RCC 7860 (cell line): ENCODE data around the gene PCCB.
"Not testable (repeated sequence)": the region's sequence is repeated elsewhere in the genome, so short reads cannot be mapped to it uniquely, and the experiment has no call there.

Experiments used
- DNase-seq: peaks from one replicate; pipeline ENCODE4 v3.0.0-alpha.2; 2015; ENCODE audit warnings: low spot score
- FAIRE-seq: peaks from 2 replicates; lab custom pipeline; 2012; peaks lifted over from hg19 to GRCh38; lab: Jason Lieb, UNC

Gene PCCB

GRCh38 chr3:136311261-136311660, 61.1 kb downstream of the PCCB start:
- FAIRE-seq (no peak), DNase-seq (peak; percentile 2)

- no peak for FAIRE-seq
Measured at GRCh38 chr3:136311968-136312367, 61.8 kb downstream of the PCCB start.

DNA sequence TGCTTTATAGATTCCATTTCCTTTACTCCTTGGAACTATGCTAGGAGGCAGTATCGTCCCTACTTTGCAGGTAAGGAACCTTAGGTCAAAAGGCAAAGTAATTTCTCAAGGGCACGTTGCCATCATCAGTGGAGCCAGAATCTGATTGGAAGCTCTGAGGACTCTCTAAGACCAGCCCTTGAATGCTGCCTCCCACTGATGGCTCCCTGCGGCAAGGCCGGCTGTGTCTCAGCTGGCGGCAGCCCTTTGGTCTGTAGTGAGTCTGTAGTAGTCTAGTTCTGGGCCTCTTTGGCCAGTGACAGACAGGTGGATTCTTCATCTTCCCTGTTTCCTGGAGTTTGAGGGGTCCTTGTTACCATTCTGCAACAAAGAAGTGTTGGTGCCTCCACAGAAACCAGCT, 76.2 kb downstream of the PCCB start:
- FAIRE-seq (no peak), DNase-seq (no peak)

More at GRCh38 chr3:136311968-136312367, 61.8 kb downstream of the PCCB start:
- peak; percentile 1 for DNase-seq

DNA sequence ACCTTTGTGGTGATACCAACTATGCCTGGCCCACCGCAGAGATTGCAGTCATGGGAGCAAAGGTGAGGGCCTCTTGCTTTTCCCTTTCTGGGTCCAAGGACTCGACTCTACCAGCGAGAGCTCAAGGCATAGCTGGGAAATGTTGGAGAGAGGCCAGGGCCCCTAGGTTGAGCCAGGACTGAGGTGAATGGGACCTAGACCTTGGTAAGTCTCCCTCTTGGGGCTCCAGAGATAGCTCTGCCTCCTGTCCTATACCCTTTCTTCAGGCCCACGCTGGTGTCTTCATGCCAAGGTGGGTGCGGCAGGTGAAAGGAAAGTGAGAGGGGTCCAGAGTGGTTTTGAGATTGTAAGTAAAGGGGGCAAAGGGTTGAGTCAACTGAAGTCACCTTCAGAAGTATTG, 77.5 kb downstream of the PCCB start:
- no peak for DNase-seq
- no peak for FAIRE-seq

- FAIRE-seq (no peak), DNase-seq (no peak)
Measured at GRCh38 chr3:136329593-136329992, 79.5 kb downstream of the PCCB start.

DNA sequence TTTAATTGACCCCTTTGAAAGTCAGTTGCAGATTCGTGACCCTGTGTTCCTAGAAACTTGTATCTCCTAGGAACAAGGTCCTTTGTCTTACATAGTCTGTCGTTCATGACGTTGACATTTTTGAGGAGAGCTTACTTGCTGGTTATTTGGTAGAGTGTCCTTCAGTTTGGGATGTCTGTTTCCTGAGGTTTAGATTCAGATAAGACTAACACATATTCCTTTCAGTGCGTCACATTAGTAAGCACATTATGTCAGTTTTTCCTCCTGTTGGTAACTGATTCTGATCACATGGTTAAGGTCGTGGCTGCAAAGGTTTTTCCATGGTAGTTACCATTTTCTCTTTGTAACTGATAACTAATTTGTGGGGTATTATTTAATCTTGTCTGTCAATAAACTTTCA, 80.8 kb downstream of the PCCB start:
- DNase-seq (no peak), FAIRE-seq (no peak)

- DNase-seq (no peak), FAIRE-seq (no peak)
Measured at GRCh38 chr3:136332302-136332701, 82.2 kb downstream of the PCCB start.

- peak; percentile 39 for FAIRE-seq
- peak; percentile 44 for DNase-seq
Measured at GRCh38 chr3:136332776-136333175, 82.6 kb downstream of the PCCB start.

GRCh38 chr3:136334209-136334608, 84.1 kb downstream of the PCCB start:
- FAIRE-seq (no peak), DNase-seq (no peak)

DNA sequence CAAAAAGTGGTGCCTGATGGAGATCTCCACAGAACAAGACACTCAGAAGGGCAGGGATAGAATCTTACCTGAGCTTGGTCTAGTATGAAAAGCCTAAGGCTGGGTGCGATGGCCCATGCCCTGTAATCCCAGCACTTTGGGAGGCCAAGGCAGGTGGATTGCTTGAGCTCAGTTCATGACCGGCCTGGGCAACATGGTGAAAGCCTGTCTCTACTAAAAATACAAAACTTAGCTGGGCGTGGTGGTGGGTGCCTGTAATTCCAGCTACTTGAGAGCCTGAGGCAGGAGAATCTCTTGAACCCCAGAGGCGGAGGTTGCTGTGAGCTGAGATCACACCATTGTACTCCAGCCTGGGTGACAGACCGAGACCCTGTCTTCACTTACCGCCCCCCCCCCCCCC, 84.6 kb downstream of the PCCB start:
- not testable (repeated sequence) for DNase-seq, FAIRE-seq

DNA sequence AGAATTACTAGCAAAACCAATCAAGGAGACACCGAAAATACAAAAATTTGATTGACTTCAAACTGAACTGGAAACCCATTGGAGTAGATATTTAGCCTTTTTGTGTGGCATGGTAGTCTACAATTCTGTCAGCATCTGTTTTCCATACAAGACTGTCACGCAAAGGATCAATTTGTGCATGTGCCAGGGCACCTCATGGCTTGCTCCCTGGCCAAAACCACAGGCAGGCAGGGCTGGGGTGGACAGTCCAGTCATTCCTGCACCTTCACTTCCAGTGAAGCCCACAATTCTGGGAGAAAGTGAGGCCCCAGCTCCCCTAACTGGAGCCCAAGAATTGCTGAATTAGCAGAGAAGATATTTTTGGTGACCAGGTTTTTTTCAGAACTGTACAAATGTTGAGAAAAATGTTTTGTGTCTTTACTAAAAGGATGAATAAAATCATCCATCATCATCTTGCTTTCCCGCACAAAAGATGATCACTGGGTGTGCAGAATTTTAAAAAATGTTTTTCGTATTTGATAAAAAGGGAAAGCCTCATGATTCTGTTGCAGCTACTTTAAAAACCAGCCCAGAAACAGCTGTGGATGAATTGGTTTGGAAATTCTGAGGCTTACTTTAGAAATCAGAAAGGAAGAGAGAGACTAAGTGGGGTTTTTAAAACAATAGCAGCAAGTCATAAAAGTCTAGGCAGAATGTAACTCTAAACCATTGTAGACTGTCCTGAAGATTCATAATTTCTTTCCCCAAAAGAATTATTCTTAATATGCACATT, 86.4 kb downstream of the PCCB start:
- DNase-seq: no peak
- FAIRE-seq: no peak

- DNase-seq (no peak), FAIRE-seq (no peak)
Measured at GRCh38 chr3:136343446-136343845, 93.3 kb downstream of the PCCB start.

DNA sequence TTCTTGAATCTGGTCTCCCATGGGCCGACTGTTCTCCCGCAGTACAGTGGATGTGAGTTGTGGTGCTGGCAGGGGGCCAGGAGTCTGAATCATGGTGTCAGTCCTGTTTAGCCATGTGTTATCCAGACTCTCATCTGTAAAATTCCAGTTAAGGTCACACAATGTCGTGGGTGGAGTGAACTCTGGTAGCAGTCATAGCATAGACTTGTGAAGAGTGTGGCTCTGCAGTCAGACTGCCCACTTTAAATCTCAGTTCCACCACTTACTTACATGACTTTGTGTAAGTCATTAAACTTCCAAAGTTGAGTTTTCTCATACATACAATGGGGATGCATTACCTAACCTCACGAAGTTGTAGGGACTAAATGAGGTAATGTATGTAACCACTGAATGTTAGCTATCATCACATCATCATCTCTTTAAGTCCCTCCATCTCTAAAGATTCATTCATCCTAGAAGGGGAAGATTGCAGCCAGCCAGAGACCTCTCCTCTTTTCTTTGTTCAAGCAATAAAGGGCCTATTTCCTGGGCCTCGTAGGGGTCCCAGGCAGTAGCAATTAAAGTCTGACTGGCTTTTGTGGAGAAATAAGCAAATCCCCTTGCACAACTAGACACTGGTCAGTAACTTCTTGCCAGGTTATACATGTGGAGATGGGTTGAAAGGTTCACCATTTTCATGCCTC, 93.9 kb downstream of the PCCB start:
- FAIRE-seq: peak; percentile 75

DNA sequence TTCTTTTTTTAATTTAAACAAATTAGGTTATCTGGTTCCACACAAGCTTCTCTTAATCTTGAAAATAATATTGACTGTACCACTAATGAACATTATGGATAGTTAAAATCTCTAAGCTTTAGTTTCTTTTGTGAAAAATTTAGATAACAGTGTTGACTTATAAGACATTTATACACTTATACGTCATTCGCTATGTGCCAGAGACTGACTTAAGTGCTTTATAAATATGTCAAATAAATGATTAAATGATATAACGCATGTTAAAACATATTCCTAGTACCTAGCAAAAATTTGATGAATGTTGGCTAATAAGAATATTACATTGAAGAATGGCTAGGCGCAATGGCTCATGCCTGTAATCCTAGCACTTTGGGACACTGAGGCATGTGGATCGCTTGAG, 96.3 kb downstream of the PCCB start:
- FAIRE-seq (no peak), DNase-seq (no peak)

More for the DNA sequence above, 93.9 kb downstream of the PCCB start:
- peak; percentile 76 for DNase-seq

- FAIRE-seq (no peak), DNase-seq (no peak)
Measured at GRCh38 chr3:136350132-136350531, 100.0 kb downstream of the PCCB start.

DNA sequence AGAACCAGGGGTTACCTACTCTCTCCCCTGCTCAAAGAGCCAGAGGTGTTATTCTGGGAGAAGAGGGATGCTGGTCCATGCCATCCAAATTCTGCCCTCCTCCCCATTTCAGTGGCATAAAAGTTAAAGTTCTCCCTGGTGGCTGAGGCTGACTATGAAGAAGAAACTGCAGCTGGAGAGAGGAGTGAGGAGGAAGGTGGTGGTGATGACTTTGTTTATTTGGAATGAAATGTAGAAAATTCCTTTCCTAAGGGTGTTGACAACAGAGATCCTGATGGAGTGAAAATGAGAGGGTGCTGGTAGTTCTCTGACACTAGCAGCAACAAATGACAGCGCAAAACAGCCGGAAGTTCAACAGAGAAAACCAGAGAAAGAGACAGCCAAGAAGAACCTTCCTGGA, 100.4 kb downstream of the PCCB start:
- DNase-seq (no peak), FAIRE-seq (no peak)

- no peak for DNase-seq
- no peak for FAIRE-seq
Measured at GRCh38 chr3:136351351-136351750, 101.2 kb downstream of the PCCB start.

DNA sequence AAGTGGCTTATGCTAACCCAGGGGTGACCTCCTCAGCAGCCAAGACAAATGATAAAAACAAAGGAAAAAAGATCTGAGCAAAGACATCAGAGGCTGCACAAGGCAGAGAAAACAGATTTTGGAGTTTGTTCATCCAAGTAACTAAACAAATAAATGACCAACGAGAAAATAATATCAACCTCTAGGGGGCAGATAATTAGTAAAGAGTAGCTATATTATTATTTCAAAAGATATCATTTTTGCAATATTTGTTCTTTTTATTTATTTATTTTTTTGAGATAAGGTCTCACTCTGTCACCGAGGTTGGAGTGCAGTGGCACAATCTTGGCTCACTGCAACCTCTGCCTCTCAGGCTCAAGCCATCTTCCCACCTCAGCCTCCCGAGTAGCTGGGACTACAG, 101.8 kb downstream of the PCCB start:
- DNase-seq (no peak), FAIRE-seq (no peak)

- DNase-seq (no peak), FAIRE-seq (no peak)
Measured at GRCh38 chr3:136353461-136353860, 103.3 kb downstream of the PCCB start.

GRCh38 chr3:136366289-136366688, 116.1 kb downstream of the PCCB start:
- no peak for DNase-seq

DNA sequence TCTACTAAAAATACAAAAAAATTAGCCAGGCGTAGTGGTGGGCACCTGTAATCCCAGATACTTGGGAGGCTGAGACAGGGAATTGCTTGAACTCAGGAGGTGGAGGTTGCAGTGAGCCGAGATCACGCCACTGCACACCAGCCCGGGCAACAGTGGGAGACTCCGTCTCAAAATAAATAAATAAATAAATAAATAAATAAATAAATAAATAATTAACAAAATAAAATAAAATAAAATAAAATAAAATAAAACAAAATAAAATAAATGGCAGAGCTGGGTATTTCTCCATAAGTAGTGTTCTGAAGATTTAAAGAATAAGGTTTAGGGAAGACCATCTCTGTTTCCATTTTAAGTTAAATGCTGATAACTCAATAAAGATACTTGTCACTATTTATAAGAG, 125.7 kb downstream of the PCCB start:
- FAIRE-seq: not testable (repeated sequence)

More at GRCh38 chr3:136366289-136366688, 116.1 kb downstream of the PCCB start:
- no peak for FAIRE-seq

GRCh38 chr3:136377508-136377907, 127.4 kb downstream of the PCCB start:
- no peak for DNase-seq
- no peak for FAIRE-seq

More for the DNA sequence above, 125.7 kb downstream of the PCCB start:
- DNase-seq: not testable (repeated sequence)
